Left lung (tissue), 10 donors: ENCODE results near the gene ZNF423. TPM values are rescaled to one million over a fixed set of nuclear protein-coding genes. Genes with fewer than 3 reads are reported as not detected.
A peak's percentile ranks its signal among the peaks of the same experiment; 100 is the strongest.

ENCODE experiments used
- ATAC-seq: fragments of 200-7000 bp; cut with Tn5 transposase; one replicate; pipeline ENCODE4 v1.9.1; 2020; ENCODE audit warnings: moderate library complexity
- DNase-seq, 4 donors: peaks; one replicate each; pipeline ENCODE4 v3.0.0-alpha.2; 2013 to 2020
- H3K27ac ChIP-seq, 2 donors: fragments of 200-600 bp; sonication (generic) in 1 of 2; one replicate each; pipeline versions ENCODE4 v1.5.0 to v1.8.0; 2020 to 2021
- H3K27me3 ChIP-seq, 2 donors: fragments of 200-600 bp; sonication (generic) in 1 of 2; one replicate each; pipeline versions ENCODE4 v1.5.0 to v1.8.0; 2020 to 2021
- H3K36me3 ChIP-seq, 2 donors: fragments of 200-600 bp; sonication (generic) in 1 of 2; one replicate each; pipeline versions ENCODE4 v1.5.0 to v1.8.0; 2020 to 2021
- H3K4me1 ChIP-seq, 2 donors: fragments of 200-600 bp; one replicate each; pipeline ENCODE4 v1.8.0; 2021
- H3K4me3 ChIP-seq, 2 donors: fragments of 200-600 bp; sonication (generic) in 1 of 2; one replicate each; pipeline versions ENCODE4 v1.5.0 to v1.8.0; 2020 to 2021; ENCODE audit warnings: mild to moderate bottlenecking in 1 of 2
- H3K9me3 ChIP-seq, 2 donors: fragments of 200-600 bp; sonication (generic) in 1 of 2; one replicate each; pipeline versions ENCODE4 v1.5.0 to v1.8.0; 2020 to 2021
- CTCF ChIP-seq, 2 donors: fragments of 200-600 bp; sonication (generic) in 1 of 2; IDR thresholded peaks; one replicate each; pipeline versions ENCODE4 v1.5.0 to v1.8.0; 2021; ENCODE audit warnings: antibody characterized with exemption in 2 of 2
- intact Hi-C, 2 donors: fragments of 100-400 bp; cut with DNase I; formaldehyde crosslinking; loops; one replicate each; pipeline versions ENCODE4 v1.11.2 to v1.14.2; 2022
- polyA plus RNA-seq, 6 donors: library from polyadenylated mRNA; unstranded; fragments of 120-200 nt; gene quantifications; one replicate each; pipeline ENCODE4 v1.2.1, GENCODE V29; 2013; ENCODE audit not compliant: insufficient read length in 6 of 6
- total RNA-seq, 2 donors: library from RNA; stranded (reverse); fragmentation: NEBNext Ultra II Directional; extraction: Animal tissue kit (Norgen Biotek cat#: 25700); gene quantifications; one replicate each; pipeline ENCODE4 v1.2.1, GENCODE V29; 2021
- donor health status: DM: no; HTN: yes; CAD: no.
- donor health status: DM: no; HTN: no; CAD: no.

Gene ZNF423
- total and polyA plus RNA-seq, 8 donors = 7.8 to 30.5 (median 26.6) TPM

GRCh38 chr16:49482690-49483089, 373.2 kb downstream of the ZNF423 start:
- TF ChIP-seq CTCF (IDR thresholded peaks at IDR 0.05) = no peak
- H3K9me3 ChIP-seq = no peaks in the 10 kb centered on the region
- no peak overlapping the region for H3K4me3 ChIP-seq
- no peaks in the 10 kb centered on the region for H3K36me3 ChIP-seq
- peaks cover 0 to 5% of the 10 kb centered on the region in 2 donors for H3K4me1 ChIP-seq
- ATAC-seq = no peak
- H3K27me3 ChIP-seq = peaks cover 0 to 15% of the 10 kb centered on the region in 2 donors
- H3K27ac ChIP-seq = no peak overlapping the region
- DNase-seq = peak in 1 of 4 donors; percentile 20
- intact Hi-C loops = no loop called here

- H3K36me3 ChIP-seq = no peaks in the 10 kb centered on the region
- no peaks in the 10 kb centered on the region for H3K9me3 ChIP-seq
- H3K4me1 ChIP-seq = no peaks in the 10 kb centered on the region
- TF ChIP-seq CTCF (IDR thresholded peaks at IDR 0.05) = no peak
- intact Hi-C loops = no loop called here
- no peak for DNase-seq
- no peak for ATAC-seq
- no peak overlapping the region for H3K4me3 ChIP-seq
- H3K27ac ChIP-seq = no peak overlapping the region
- peaks cover 0 to 6% of the 10 kb centered on the region in 2 donors for H3K27me3 ChIP-seq
These were observed 377.3 kb downstream of the ZNF423 start for GRCh38 chr16:49478616-49479015.

GRCh38 chr16:49478107-49478506, 377.8 kb downstream of the ZNF423 start:
- Histone ChIP-seq H3K9me3 (no peaks in the 10 kb centered on the region), H3K27ac (no peak overlapping the region), H3K27me3 (peaks cover 0 to under 1% of the 10 kb centered on the region in 2 donors), H3K36me3 (no peaks in the 10 kb centered on the region), H3K4me1 (no peaks in the 10 kb centered on the region), H3K4me3 (no peak overlapping the region)
- TF ChIP-seq CTCF (IDR thresholded peaks at IDR 0.05) = no peak
- no peak for ATAC-seq
- intact Hi-C loops = no loop called here
- DNase-seq = peak in 1 of 4 donors; percentile 23

GRCh38 chr16:49477250-49477895, 378.5 kb downstream of the ZNF423 start:
- ATAC-seq (no peak), DNase-seq (no peak)
- no peak overlapping the region for H3K27ac ChIP-seq
- no peak for TF ChIP-seq CTCF (IDR thresholded peaks at IDR 0.05)
- H3K4me1 ChIP-seq = no peaks in the 10 kb centered on the region
- H3K9me3 ChIP-seq = no peaks in the 10 kb centered on the region
- intact Hi-C loops = no loop called here
- H3K4me3 ChIP-seq = no peak overlapping the region
- no peaks in the 10 kb centered on the region for H3K36me3 ChIP-seq
- H3K27me3 ChIP-seq = no peaks in the 10 kb centered on the region

GRCh38 chr16:49474741-49475140, 381.2 kb downstream of the ZNF423 start:
- no peaks in the 10 kb centered on the region for H3K36me3 ChIP-seq
- intact Hi-C loops = no loop called here
- no peak for ATAC-seq
- no peaks in the 10 kb centered on the region for H3K9me3 ChIP-seq
- peak in 2 of 4 donors; percentile 14 to 56 for DNase-seq
- no peaks in the 10 kb centered on the region for H3K4me1 ChIP-seq
- H3K27me3 ChIP-seq = no peaks in the 10 kb centered on the region
- TF ChIP-seq CTCF (IDR thresholded peaks at IDR 0.05) = no peak
- H3K27ac ChIP-seq = no peak overlapping the region
- no peak overlapping the region for H3K4me3 ChIP-seq
